ENCODE measurements around the gene TLCD3A.
"Not testable (repeated sequence)": the region's sequence is repeated elsewhere in the genome, so short reads cannot be mapped to it uniquely, and the experiment has no call there.

The TLCD3A gene

DNA sequence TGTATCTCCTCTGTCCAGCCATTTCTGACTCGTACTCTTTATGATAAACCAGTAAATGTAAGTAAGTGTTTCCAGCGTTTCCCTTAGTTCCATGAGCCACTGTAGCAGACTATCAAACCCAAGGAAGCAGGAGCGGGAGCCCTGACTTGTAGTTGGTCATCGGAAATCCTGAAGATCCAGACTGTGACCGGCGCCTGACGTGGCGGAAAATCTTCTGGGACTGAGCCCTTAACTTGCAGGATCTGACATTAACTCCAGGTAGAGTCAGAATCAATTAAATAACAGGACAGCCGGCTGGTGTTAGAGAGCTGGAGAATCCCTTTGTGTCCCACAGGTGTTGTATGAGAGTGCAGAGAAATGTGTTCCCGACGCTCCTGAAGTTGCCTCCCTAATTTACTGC lies 45.7 kb downstream of the TLCD3A start:
- CTCF ChIA-PET: interaction anchor here (1.2 to 7.4 kb wide), 2 partner anchors 25 to 204 kb away, joined by 5 to 102 read pairs; partner anchors contain the start of genes GEMIN4 and NXN
- no peak for TF ChIP-seq CTCF (IDR thresholded peaks at IDR 0.05; ENCODE audit: insufficient read depth, low read length, missing control alignments)
- POLR2A ChIA-PET: no interaction called here
- DNase-seq (ENCODE audit: low read depth, low spot score): no peak
- no peak overlapping the region for H3K4me3 ChIP-seq (ENCODE audit: low read depth, low read length)

DNA sequence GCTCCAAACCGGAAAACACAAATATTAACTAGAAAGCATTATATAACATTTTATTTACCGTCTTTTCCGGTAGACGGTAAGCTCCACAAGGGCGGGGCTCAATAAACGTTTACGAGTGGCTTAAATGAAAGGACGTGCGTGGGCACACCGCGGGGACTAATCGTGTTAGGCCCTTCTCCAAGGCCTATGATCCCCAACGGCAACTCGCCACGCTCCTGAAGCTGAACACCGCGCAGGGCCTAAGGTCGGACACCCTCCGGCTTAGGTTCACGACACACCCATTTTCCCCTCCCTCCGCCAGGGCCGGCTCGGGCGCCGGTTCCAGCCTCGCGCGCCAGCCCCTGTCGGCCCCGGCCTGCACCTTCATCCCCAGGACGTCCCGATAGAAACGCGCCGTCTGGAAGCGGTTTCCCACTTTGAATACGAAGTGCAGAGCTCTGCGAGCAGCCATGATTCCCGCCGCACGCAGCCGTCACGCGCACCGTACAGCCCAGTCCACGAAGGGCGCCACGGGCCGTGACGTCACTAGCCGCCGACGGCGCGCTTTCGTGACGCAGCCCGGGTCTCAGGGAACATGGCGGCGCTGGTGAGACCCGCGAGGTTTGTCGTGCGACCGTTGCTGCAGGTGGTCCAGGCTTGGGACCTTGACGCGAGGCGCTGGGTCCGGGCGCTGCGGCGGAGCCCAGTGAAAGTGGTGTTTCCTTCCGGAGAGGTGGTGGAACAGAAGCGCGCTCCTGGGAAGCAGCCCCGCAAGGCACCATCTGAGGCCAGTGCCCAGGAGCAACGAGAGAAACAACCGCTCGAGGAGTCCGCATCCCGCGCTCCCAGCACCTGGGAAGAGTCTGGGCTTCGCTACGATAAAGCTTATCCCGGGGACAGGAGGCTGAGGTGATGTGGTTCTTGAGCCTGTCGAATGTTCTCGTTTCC lies 49.7 kb downstream of the TLCD3A start, which contains the start of the genes GLOD4 and MRM3:
Gene GLOD4, minus strand, starts transcription at position 476 of the 927 bp plus-strand sequence. Its CDS starts 25 bp downstream, at position 451.
Gene MRM3, plus strand, starts transcription at position 549 of the 927 bp plus-strand sequence. Its CDS starts 26 bp downstream, at position 575.
- H3K4me3 ChIP-seq (ENCODE audit: low read depth, low read length): peak within 1 kb of the TSS; percentile 98
- TF ChIP-seq CTCF (IDR thresholded peaks at IDR 0.05; ENCODE audit: insufficient read depth, low read length, missing control alignments): no peak
- CTCF ChIA-PET: interaction anchor here (0.7 to 7.4 kb wide), 14 partner anchors 9 to 940 kb away, joined by 3 to 102 read pairs (median 5); partner anchors contain the start of genes GEMIN4, NXN and TIMM22
- POLR2A ChIA-PET: interaction anchor here (0.5 to 1.4 kb wide), 4 partner anchors 198 to 291 kb away, joined by 3 to 7 read pairs (median 3); partner anchors contain the start of genes NXN and TIMM22
- DNase-seq (ENCODE audit: low read depth, low spot score): no peak

DNA sequence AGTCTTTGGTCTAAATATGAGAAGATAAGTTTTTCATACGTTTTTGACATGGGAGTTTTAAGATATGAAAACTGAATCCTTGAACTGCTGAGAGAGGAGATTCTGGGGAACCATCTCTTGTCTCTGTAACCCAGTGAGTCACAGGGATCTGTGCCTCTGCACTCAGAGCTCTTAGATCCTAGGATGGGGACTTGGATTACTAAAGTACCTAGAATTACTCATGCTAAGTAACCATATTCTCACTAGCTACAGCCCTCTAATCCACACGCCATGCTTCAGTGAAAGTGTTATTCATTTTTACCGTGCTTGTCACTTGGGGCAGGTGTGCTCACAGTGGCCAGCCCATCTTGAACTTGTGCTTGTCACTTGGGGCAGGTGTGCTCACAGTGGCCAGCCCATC lies 51.7 kb downstream of the TLCD3A start:
- ChIA-PET CTCF (interaction anchor here (3.8 to 8.9 kb wide), 2 partner anchors 11 to 198 kb away, joined by 19 to 104 read pairs; partner anchors contain the start of gene NXN), POLR2A (interaction anchor here (0.5 kb wide), 1 partner anchor 189 kb away, joined by 4 read pairs; no protein-coding TSS in a partner anchor)
- no peak overlapping the region for H3K4me3 ChIP-seq (ENCODE audit: low read depth, low read length)
- TF ChIP-seq CTCF (IDR thresholded peaks at IDR 0.05; ENCODE audit: insufficient read depth, low read length, missing control alignments): no peak
- no peak for DNase-seq (ENCODE audit: low read depth, low spot score)

DNA sequence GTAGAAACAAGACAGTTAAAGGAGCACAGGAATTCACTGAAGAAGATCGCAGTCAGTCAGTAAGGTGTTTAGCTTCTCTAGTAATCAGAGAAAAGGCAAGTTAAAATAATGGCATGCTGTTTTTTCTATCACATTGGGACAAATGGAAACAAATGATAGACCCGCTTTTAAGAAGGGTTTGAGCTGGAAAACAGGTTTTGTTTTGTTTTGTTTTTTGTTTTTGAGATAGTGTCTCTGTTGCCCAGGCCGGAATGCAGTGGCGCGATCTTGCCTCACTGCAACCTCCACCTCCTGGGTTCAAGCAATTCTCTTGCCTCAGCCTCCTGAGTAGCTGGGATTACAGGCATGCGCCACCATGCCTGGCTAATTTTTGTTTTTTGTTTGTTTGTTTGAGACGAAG lies 53.5 kb downstream of the TLCD3A start:
- H3K4me3 ChIP-seq (ENCODE audit: low read depth, low read length); DNase-seq (ENCODE audit: low read depth, low spot score): not testable (repeated sequence)
- ChIA-PET CTCF (interaction anchor here (1.0 to 8.9 kb wide), 3 partner anchors 9 to 211 kb away, joined by 4 to 104 read pairs (median 19); partner anchors contain the start of genes NXN and TIMM22), POLR2A (interaction anchor here (0.6 kb wide), 1 partner anchor 200 kb away, joined by 3 read pairs; no protein-coding TSS in a partner anchor)

DNA sequence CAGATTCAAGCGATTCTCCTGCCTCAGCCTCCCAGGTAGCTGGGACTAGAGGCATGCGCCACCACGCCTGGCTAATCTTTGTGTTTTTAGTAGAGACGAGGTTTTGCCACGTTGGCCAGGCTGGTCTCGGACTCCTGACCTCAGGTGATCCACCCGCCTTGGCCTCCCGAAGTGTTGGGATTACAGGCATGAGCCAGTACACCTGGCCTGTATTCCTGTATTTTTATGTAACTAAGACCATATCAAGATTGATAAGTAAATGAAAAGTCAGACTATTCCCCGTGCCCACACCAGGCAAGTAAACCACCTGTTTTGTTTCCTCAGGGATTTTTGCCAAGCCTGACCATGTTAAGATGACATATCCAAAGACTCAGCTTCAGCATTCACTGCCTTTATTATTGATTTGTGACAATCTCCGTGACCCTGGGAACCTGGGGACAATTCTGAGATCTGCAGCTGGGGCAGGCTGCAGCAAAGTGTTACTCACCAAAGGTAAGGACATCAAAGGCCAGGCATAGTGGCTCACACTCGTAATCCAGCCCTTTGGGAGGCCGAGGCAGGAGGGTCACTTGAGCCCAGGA lies 55.3 kb downstream of the TLCD3A start:
- no peak for DNase-seq (ENCODE audit: low read depth, low spot score)
- ChIA-PET CTCF (interaction anchor here (8.9 kb wide), 1 partner anchor 195 kb away, joined by 104 read pairs; the partner anchor contains the start of gene NXN), POLR2A (no interaction called here)
- TF ChIP-seq CTCF (IDR thresholded peaks at IDR 0.05; ENCODE audit: insufficient read depth, low read length, missing control alignments): no peak
- no peak overlapping the region for H3K4me3 ChIP-seq (ENCODE audit: low read depth, low read length)

DNA sequence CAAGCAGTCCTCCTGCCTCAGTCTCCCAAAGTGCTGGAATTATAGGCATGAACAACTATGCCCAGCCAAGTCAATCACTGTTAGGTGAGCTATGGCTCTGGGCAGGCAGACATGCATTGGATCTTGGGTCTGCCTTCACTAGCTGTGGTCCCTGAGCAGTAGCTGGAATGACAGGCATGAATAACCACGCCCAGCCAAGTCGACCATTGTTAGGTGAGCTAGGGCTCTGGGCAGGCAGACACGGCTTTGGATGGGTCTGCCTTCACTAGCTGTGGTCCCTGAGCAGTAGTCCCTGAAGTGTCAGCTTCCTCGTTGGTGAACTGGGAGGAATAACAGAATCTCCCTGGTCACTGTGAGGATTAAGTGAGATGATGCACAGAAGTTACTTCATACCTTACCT lies 56.2 kb downstream of the TLCD3A start:
- POLR2A ChIA-PET: no interaction called here
- no peak for DNase-seq (ENCODE audit: low read depth, low spot score)
- no peak overlapping the region for H3K4me3 ChIP-seq (ENCODE audit: low read depth, low read length)
- no peak for TF ChIP-seq CTCF (IDR thresholded peaks at IDR 0.05; ENCODE audit: insufficient read depth, low read length, missing control alignments)
- CTCF ChIA-PET: interaction anchor here (1.3 to 8.9 kb wide), 3 partner anchors 184 to 209 kb away, joined by 3 to 104 read pairs (median 24); partner anchors contain the start of genes NXN and TIMM22

Data from AG04449 (cell line).